AG10803 (cell line): Measurements from ENCODE around the gene MAP4K2.
"Not testable (repeated sequence)": the region's sequence is repeated elsewhere in the genome, so short reads cannot be mapped to it uniquely, and the experiment has no call there.

Experiments used
- DNase-seq: peaks from one replicate; pipeline ENCODE4 v3.0.0; 2010; ENCODE audit warnings: low read depth
- H3K4me3 ChIP-seq: 2 replicates; pipeline ENCODE4 v1.5.1; 2011; ENCODE audit warnings: mild to moderate bottlenecking, low read length, control low read depth
- CTCF ChIP-seq: conservative IDR thresholded peaks from 2 replicates; pipeline ENCODE4 v1.5.1; 2011; ENCODE audit warnings: mild to moderate bottlenecking, low read length, control low read depth, inconsistent platforms

The MAP4K2 gene

GRCh38 chr11:64846998-64847666 is 44.1 kb upstream of the MAP4K2 start:
- H3K4me3 ChIP-seq: no peak overlapping the region
- peak; percentile 82 for DNase-seq
- peak; percentile 87 for TF ChIP-seq CTCF

GRCh38 chr11:64845776-64846129 is 42.7 kb upstream of the MAP4K2 start:
- DNase-seq, H3K4me3 ChIP-seq: not testable (repeated sequence)

GRCh38 chr11:64845129-64845775 is 42.2 kb upstream of the MAP4K2 start:
- H3K4me3 ChIP-seq: no peak overlapping the region
- TF ChIP-seq CTCF: no peak

GRCh38 chr11:64844330-64845128 is 41.5 kb upstream of the MAP4K2 start, which contains the start of gene CDC42BPG:
CDC42BPG (minus strand) TSS chr11:64844653; CDS start chr11:64844569, 84 bp downstream.
- TF ChIP-seq CTCF: peak; percentile 47
- no peak within 1 kb of the TSS for H3K4me3 ChIP-seq
- DNase-seq: peak; percentile 49

More at GRCh38 chr11:64845129-64845775, 42.2 kb upstream of the MAP4K2 start:
- DNase-seq: no peak

GRCh38 chr11:64843686-64844329 is 40.8 kb upstream of the MAP4K2 start:
- no peak for DNase-seq
- no peak overlapping the region for H3K4me3 ChIP-seq
- no peak for TF ChIP-seq CTCF

- H3K4me3 ChIP-seq: no peak overlapping the region
- TF ChIP-seq CTCF: no peak
- no peak for DNase-seq
Observed at GRCh38 chr11:64842851-64843685, 40.1 kb upstream of the MAP4K2 start.

- DNase-seq: no peak
- no peak overlapping the region for H3K4me3 ChIP-seq
- TF ChIP-seq CTCF: no peak
Observed at GRCh38 chr11:64842366-64842759, 39.3 kb upstream of the MAP4K2 start.
